A204.1 (cell line): ENCODE results near the gene EMC6.

Experiments used
- FAIRE-seq: peaks from 2 replicates; lab custom pipeline; 2012; peaks lifted over from hg19 to GRCh38; lab: Jason Lieb, UNC

Gene EMC6

GRCh38 chr17:3668279-3669084, at the start of gene EMC6, which contains the start of gene TAX1BP3:
EMC6 (plus strand) TSS chr17:3668812; CDS start chr17:3669147, 335 bp downstream.
TAX1BP3 (minus strand) TSS chr17:3668578; CDS start chr17:3668526, 52 bp downstream.
- FAIRE-seq: peak; percentile 91

- FAIRE-seq: no peak
Observed at GRCh38 chr17:3621146-3621720, 47.4 kb upstream of the EMC6 start.

GRCh38 chr17:3622977-3623594, 45.5 kb upstream of the EMC6 start:
- no peak for FAIRE-seq

- FAIRE-seq: no peak
Observed at GRCh38 chr17:3626831-3627768, 41.5 kb upstream of the EMC6 start.

GRCh38 chr17:3627769-3628167, 40.8 kb upstream of the EMC6 start:
- FAIRE-seq: no peak

- FAIRE-seq: no peak
Observed at GRCh38 chr17:3630781-3631180, 37.8 kb upstream of the EMC6 start.

GRCh38 chr17:3632287-3632686, 36.3 kb upstream of the EMC6 start:
- no peak for FAIRE-seq

GRCh38 chr17:3635474-3636153, 33.0 kb upstream of the EMC6 start:
- no peak for FAIRE-seq

GRCh38 chr17:3636154-3636907, 32.3 kb upstream of the EMC6 start, which contains the start of the genes CTNS and SHPK:
CTNS (plus strand) TSS chr17:3636760; CDS start chr17:3640207, 3,447 bp downstream.
SHPK (minus strand) TSS chr17:3636250; CDS start chr17:3636219, 31 bp downstream.
- FAIRE-seq: peak; percentile 95

- no peak for FAIRE-seq
Observed at GRCh38 chr17:3636908-3637373, 31.7 kb upstream of the EMC6 start.

- FAIRE-seq: no peak
Observed at GRCh38 chr17:3639981-3640596, 28.5 kb upstream of the EMC6 start.

GRCh38 chr17:3641014-3641413, 27.6 kb upstream of the EMC6 start:
- no peak for FAIRE-seq

GRCh38 chr17:3641717-3642486, 26.7 kb upstream of the EMC6 start:
- no peak for FAIRE-seq

- FAIRE-seq: no peak
Observed at GRCh38 chr17:3643889-3644349, 24.7 kb upstream of the EMC6 start.

GRCh38 chr17:3645310-3645709, 23.3 kb upstream of the EMC6 start:
- no peak for FAIRE-seq

- FAIRE-seq: no peak
Observed at GRCh38 chr17:3647251-3647650, 21.4 kb upstream of the EMC6 start.

- no peak for FAIRE-seq
Observed at GRCh38 chr17:3647769-3648555, 20.6 kb upstream of the EMC6 start.

- no peak for FAIRE-seq
Observed at GRCh38 chr17:3655766-3656165, 12.8 kb upstream of the EMC6 start.
